B cell (primary cell): ENCODE data around the gene ITPR2. TPM values are rescaled to one million over a fixed set of nuclear protein-coding genes. Genes with fewer than 3 reads are reported as not detected.

Source experiments
- ATAC-seq: fragments of 200-7000 bp; cut with Tn5 transposase; one replicate; pipeline ENCODE4 v1.10.0; 2021; ENCODE audit warnings: low read depth, mild to moderate bottlenecking, moderate number of reproducible peaks, moderate library complexity
- CTCF ChIA-PET: fragments of 350-600 bp; sonication (Branson Sonifier 250); formaldehyde crosslinking; loops from one replicate; lab custom pipeline; 2021; ENCODE audit warnings: antibody characterized with exemption, inconsistent platforms; lab: Charles Lee
- POLR2A ChIA-PET: fragments of 350-600 bp; sonication (Branson Sonifier 250); formaldehyde crosslinking; loops from one replicate; lab custom pipeline; 2021; ENCODE audit warnings: antibody characterized with exemption; lab: Charles Lee
- DNase-seq: peaks from one replicate; pipeline ENCODE4 v3.0.0; 2013
- H2AFZ ChIP-seq: 2 replicates; pipeline ENCODE4 v1.6.1; 2012; ENCODE audit warnings: mild to moderate bottlenecking, low read depth, low read length; ENCODE audit not compliant: insufficient read depth, poor library complexity, severe bottlenecking
- H3K27ac ChIP-seq, 2 donors: 1 replicate in 1 of 2; 2 replicates in 1 of 2; pipeline ENCODE4 v1.5.1; 2012 to 2013; ENCODE audit warnings: low read length in 2 of 2, mild to moderate bottlenecking in 2 of 2, moderate library complexity in 1 of 2
- H3K27me3 ChIP-seq, 4 experiments: fragments of 200-600 bp in 1 of 4; sonication (generic) in 1 of 4; replicated peaks in 1 of 4; 1 replicate in 2 of 4; 2 replicates in 2 of 4; pipeline versions ENCODE4 v1.6.1 to v1.7.0; 2013 to 2016; ENCODE audit warnings: low read length in 3 of 4, mild to moderate bottlenecking in 2 of 4, mixed read lengths in 1 of 4, moderate library complexity in 1 of 4; ENCODE audit not compliant: insufficient read depth in 4 of 4, control insufficient read depth in 3 of 4; ENCODE audit errors: control extremely low read depth in 1 of 4
- H3K36me3 ChIP-seq, 2 experiments: replicated peaks in 1 of 2; 1 replicate in 1 of 2; 2 replicates in 1 of 2; pipeline versions ENCODE4 v1.6.1 to v1.7.1; 2013; ENCODE audit warnings: low read length in 1 of 2; ENCODE audit not compliant: insufficient read depth in 2 of 2, control insufficient read depth in 1 of 2; ENCODE audit errors: control extremely low read depth in 1 of 2, extremely low read depth in 1 of 2
- H3K4me1 ChIP-seq, 2 donors: fragments of 200-600 bp in 1 of 2; sonication (generic) in 1 of 2; 1 replicate in 1 of 2; 2 replicates in 1 of 2; pipeline versions ENCODE4 v1.5.1 to v1.6.1; 2013 to 2017; ENCODE audit warnings: low read length in 2 of 2; ENCODE audit not compliant: control insufficient read depth in 2 of 2, insufficient read depth in 2 of 2
- H3K4me2 ChIP-seq: replicated peaks from 2 replicates; pipeline ENCODE3; 2012; ENCODE audit warnings: mild to moderate bottlenecking, low read depth, low read length; ENCODE audit not compliant: poor library complexity, severe bottlenecking
- H3K4me3 ChIP-seq, 5 experiments: fragments of 200-600 bp in 1 of 5; sonication (generic) in 1 of 5; 1 replicate in 3 of 5; 2 replicates in 2 of 5; pipeline versions ENCODE4 v1.5.1 to v1.7.0; 2011 to 2016; ENCODE audit warnings: low read length in 4 of 5, mild to moderate bottlenecking in 4 of 5, low read depth in 2 of 5, control low read depth in 1 of 5, moderate library complexity in 1 of 5; ENCODE audit not compliant: insufficient read depth in 1 of 5; ENCODE audit errors: control extremely low read depth in 1 of 5, extremely low read depth in 1 of 5
- H3K79me2 ChIP-seq: fragments of 200-600 bp; sonication (generic); one replicate; pipeline ENCODE4 v1.6.0; 2016; ENCODE audit warnings: low read length; ENCODE audit not compliant: control insufficient read depth, insufficient read depth
- H3K9ac ChIP-seq: fragments of 200-600 bp; sonication (generic); 2 replicates; pipeline ENCODE4 v1.6.1; 2017; ENCODE audit warnings: mild to moderate bottlenecking, low read length, moderate library complexity
- H3K9me3 ChIP-seq, 3 donors: one replicate each; pipeline versions ENCODE4 v1.6.1 to v1.7.1; 2013; ENCODE audit warnings: low read length in 2 of 3; ENCODE audit not compliant: control insufficient read depth in 2 of 3, insufficient read depth in 1 of 3; ENCODE audit errors: control extremely low read depth in 1 of 3
- H4K20me1 ChIP-seq: 2 replicates; pipeline ENCODE4 v1.6.0; 2012; ENCODE audit warnings: mild to moderate bottlenecking, low read length; ENCODE audit not compliant: insufficient read depth, control insufficient read depth, poor library complexity, severe bottlenecking
- H3K27ac Mint-ChIP-seq: one replicate; pipeline ENCODE4 v1.8.0; 2021; ENCODE audit warnings: mixed read lengths
- H3K27me3 Mint-ChIP-seq: one replicate; pipeline ENCODE4 v1.8.0; 2021; ENCODE audit warnings: mixed read lengths
- H3K4me1 Mint-ChIP-seq: one replicate; pipeline ENCODE4 v1.8.0; 2021; ENCODE audit warnings: mixed read lengths
- H3K4me3 Mint-ChIP-seq: one replicate; pipeline ENCODE4 v1.8.0; 2021; ENCODE audit warnings: mixed read lengths
- H3K9me3 Mint-ChIP-seq: one replicate; pipeline ENCODE4 v1.8.0; 2022; ENCODE audit warnings: mixed read lengths; ENCODE audit not compliant: insufficient read depth
- CTCF ChIP-seq: fragments of 200-600 bp; IDR thresholded peaks from one replicate; pipeline ENCODE4 v1.8.0; 2022; ENCODE audit warnings: antibody characterized with exemption, mild to moderate bottlenecking
- EZH2 ChIP-seq: IDR thresholded peaks from 2 replicates; pipeline ENCODE4 v1.6.1; 2012; ENCODE audit warnings: borderline replicate concordance, low read depth, mild to moderate bottlenecking, moderate library complexity, low read length; ENCODE audit not compliant: insufficient read depth, poor library complexity, severe bottlenecking
- WGBS: methylation state at CpG from one replicate; pipeline ENCODE4 v1.1.5; 2013; ENCODE audit warnings: missing lambda C conversion rate; ENCODE audit not compliant: insufficient coverage; 5-methylcytosine and 5-hydroxymethylcytosine counted together
- intact Hi-C: fragments of 100-400 bp; cut with micrococcal nuclease; formaldehyde crosslinking; loops from one replicate; pipeline ENCODE4 v1.10.0; 2022
- polyA plus RNA-seq: library from polyadenylated mRNA; depleted of rRNA; stranded (reverse); fragments of >200 nt; gene quantifications from 2 replicates; pipeline ENCODE4 v1.2.3, GENCODE V29; 2012
- total RNA-seq, 2 donors: library from RNA; stranded (reverse); fragments of 120-200 nt in 1 of 2; gene quantifications; 1 replicate in 1 of 2; 2 replicates in 1 of 2; pipeline versions ENCODE4 v1.2.3 to v1.2.4, GENCODE V29; 2013 to 2022

ITPR2 gene
- total and polyA plus RNA-seq, 2 donors (not counting 1 experiment from before 2014, with no cell fraction given): 4.3 to 113 TPM

- ChIA-PET POLR2A (no interaction called here), CTCF (no interaction called here)
- Histone ChIP-seq H3K36me3 (peaks cover 9 to 13% of the 10 kb centered on the region in 2 experiments), H3K4me3 (no peak overlapping the region), H3K79me2 (no peaks in the 10 kb centered on the region), H3K4me1 (peaks cover 12 to 16% of the 10 kb centered on the region in 2 donors), H3K9ac (no peak overlapping the region), H3K27ac (no peak overlapping the region), H3K27me3 (no peaks in the 10 kb centered on the region), H3K4me2 (no peak overlapping the region), H2AFZ (no peak overlapping the region), H4K20me1 (no peaks in the 10 kb centered on the region), H3K9me3 (no peaks in the 10 kb centered on the region)
- ATAC-seq (no peak), DNase-seq (no peak)
- Mint-ChIP-seq H3K9me3 (no peaks in the 10 kb centered on the region), H3K27ac (peak overlapping the region; percentile 1), H3K27me3 (no peaks in the 10 kb centered on the region), H3K4me1 (peaks cover 25% of the 10 kb centered on the region), H3K4me3 (no peak overlapping the region)
- TF ChIP-seq EZH2: no peak
- TF ChIP-seq CTCF: no peak
- 100% methylated on average over 1 of the region's 1 CpG for WGBS
- intact Hi-C loops: no loop called here
These were observed 259.6 kb downstream of the ITPR2 start for GRCh38 chr12:26573225-26573909.

GRCh38 chr12:26572137-26572536, 260.9 kb downstream of the ITPR2 start:
- Histone ChIP-seq H2AFZ (no peak overlapping the region), H3K79me2 (no peaks in the 10 kb centered on the region), H3K27ac (no peak overlapping the region), H3K9me3 (no peaks in the 10 kb centered on the region), H3K4me3 (no peak overlapping the region), H3K9ac (no peak overlapping the region), H3K4me1 (peaks cover 12 to 16% of the 10 kb centered on the region in 2 donors), H3K4me2 (no peak overlapping the region), H4K20me1 (no peaks in the 10 kb centered on the region), H3K27me3 (no peaks in the 10 kb centered on the region), H3K36me3 (peaks cover 9 to 10% of the 10 kb centered on the region in 2 experiments)
- intact Hi-C loops: no loop called here
- WGBS: 82% methylated on average over 1 of the region's 1 CpG
- DNase-seq (no peak), ATAC-seq (no peak)
- Mint-ChIP-seq H3K4me3 (no peak overlapping the region), H3K9me3 (no peaks in the 10 kb centered on the region), H3K27me3 (no peaks in the 10 kb centered on the region), H3K4me1 (peaks cover 25% of the 10 kb centered on the region), H3K27ac (no peak overlapping the region)
- no peak for TF ChIP-seq CTCF
- no peak for TF ChIP-seq EZH2
- POLR2A ChIA-PET: no interaction called here
- CTCF ChIA-PET: no interaction called here
